Body of pancreas (tissue), 4 donors: ENCODE measurements around the gene BABAM2.

Experiments used
- CTCF ChIP-seq, 7 experiments: fragments of 450-650 bp in 4 of 7; fragments of 200-600 bp in 3 of 7; sonication (generic) in 3 of 7; IDR thresholded peaks; one replicate each; pipeline ENCODE4 v1.5.1; 2016 to 2019; ENCODE audit warnings: antibody characterized with exemption in 7 of 7
- POLR2A ChIP-seq, 3 donors: fragments of 450-650 bp; IDR thresholded peaks; one replicate each; pipeline ENCODE4 v1.6.1; 2016; ENCODE audit warnings: antibody characterized with exemption in 3 of 3, mild to moderate bottlenecking in 2 of 3

DNA sequence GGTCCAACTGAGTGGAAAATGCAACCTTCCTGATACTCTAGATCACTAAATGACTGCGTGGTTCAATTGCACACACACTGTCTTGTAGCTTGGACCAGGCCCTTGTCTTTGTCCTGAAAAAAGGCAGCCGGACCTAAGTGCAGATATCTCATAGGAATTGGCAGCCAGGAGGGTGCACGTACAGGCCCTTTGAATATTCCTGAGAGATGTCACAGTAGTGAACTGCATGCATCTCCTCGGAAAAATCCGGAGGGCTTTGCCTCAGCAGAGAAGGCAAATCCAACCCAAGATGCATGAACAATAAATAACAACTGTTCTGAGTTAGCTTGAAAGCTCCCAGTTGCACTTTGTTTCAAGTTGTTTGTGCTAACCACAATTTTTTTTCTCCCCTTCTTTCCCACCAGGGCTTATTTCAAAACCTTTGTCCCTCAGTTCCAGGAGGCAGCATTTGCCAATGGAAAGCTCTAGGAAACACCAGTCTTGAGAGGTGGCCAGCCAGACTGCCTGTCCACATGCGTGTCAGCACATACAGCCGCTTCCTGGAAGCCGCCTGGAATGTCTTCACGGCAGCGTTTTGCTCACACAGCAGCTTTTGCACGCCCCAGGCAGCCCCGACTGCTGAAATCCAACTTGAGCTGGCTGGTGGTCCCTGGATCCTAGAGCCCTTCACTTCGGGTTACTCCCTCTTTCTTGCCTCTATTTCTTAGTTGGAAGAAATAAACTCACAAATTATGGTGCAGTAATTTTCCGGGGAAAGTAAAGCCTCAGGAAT is 447.7 kb downstream of the BABAM2 start:
- TF ChIP-seq CTCF (IDR thresholded peaks at IDR 0.05) = no peak
- no peak for TF ChIP-seq POLR2A (IDR thresholded peaks at IDR 0.05)
